Measurements from ENCODE around the gene STAB2.

DNA sequence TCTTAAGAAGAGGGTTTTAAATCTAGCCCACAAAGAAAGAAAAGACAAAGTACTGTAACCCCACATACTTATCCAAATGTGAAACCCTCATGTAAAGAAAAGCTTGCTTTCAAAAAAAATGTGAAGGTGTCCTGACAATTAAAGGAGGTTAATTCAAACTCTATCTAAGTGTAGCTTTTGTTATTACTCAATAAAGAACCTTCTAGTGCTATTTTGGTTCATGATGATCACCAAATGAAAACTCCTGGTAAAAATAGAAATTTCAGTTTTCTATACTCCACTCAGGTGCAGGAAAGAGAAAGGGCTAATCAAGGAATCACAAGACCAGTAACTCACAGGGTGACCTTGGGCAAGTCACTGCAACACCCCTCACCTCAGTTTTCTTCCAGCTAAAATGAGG is 1.6 kb downstream of the STAB2 start:
- TF ChIP-seq, protein P1, sequence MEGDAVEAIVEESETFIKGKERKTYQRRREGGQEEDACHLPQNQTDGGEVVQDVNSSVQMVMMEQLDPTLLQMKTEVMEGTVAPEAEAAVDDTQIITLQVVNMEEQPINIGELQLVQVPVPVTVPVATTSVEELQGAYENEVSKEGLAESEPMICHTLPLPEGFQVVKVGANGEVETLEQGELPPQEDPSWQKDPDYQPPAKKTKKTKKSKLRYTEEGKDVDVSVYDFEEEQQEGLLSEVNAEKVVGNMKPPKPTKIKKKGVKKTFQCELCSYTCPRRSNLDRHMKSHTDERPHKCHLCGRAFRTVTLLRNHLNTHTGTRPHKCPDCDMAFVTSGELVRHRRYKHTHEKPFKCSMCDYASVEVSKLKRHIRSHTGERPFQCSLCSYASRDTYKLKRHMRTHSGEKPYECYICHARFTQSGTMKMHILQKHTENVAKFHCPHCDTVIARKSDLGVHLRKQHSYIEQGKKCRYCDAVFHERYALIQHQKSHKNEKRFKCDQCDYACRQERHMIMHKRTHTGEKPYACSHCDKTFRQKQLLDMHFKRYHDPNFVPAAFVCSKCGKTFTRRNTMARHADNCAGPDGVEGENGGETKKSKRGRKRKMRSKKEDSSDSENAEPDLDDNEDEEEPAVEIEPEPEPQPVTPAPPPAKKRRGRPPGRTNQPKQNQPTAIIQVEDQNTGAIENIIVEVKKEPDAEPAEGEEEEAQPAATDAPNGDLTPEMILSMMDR (IDR thresholded peaks at IDR 0.05): no peak
- no peak for TF ChIP-seq ZFX (IDR thresholded peaks at IDR 0.05; ENCODE audit: borderline replicate concordance)
